Stimulated activated CD8-positive, alpha-beta memory T cell treated with anti-CD3 and anti-CD28 coated beads, Interleukin-7, amount 100 ng/mL, for 48 hours (primary cell): ENCODE data around the gene PDLIM5.
"Not testable (repeated sequence)": the region's sequence is repeated elsewhere in the genome, so short reads cannot be mapped to it uniquely, and the experiment has no call there.

Experiments
- DNase-seq, 2 donors: peaks; one replicate each; pipeline ENCODE4 v3.0.0-alpha.2; 2020; ENCODE audit warnings: low read depth in 1 of 2; ENCODE audit errors: extremely low read depth in 1 of 2

PDLIM5 gene

DNA sequence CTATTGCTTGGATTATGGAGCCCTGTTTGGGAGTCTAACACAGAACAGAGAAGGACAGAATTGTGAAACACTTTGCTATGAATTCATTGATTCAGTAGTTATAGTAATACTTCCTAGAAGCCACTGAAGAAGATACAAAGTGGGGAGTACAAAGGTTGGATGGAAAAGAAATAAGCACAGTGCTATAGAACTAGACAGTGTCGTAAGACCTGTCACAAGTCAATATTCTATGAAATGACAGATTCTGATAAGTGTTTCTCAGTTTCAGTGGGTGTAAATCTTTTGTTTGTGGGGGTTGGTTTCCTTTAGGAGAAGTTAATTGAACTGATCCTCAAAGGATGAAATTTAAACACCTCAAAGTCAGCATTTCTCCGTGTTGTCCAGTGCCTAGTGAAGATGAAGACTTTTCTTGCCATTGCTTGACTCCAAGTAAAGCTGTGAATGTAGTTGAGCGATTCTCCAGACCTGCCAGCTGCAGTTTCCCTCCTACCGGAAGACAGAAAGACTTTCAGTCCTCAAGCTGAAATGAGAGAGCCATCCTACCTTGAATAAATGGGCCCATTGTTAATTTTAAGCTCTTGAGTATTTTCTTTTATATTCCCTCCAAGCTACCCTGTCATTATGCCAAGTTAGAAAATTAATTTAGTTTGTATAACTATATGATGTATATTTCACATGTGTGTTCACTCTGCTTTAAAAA lies 7.9 kb downstream of the PDLIM5 start:
- no peak for DNase-seq

DNA sequence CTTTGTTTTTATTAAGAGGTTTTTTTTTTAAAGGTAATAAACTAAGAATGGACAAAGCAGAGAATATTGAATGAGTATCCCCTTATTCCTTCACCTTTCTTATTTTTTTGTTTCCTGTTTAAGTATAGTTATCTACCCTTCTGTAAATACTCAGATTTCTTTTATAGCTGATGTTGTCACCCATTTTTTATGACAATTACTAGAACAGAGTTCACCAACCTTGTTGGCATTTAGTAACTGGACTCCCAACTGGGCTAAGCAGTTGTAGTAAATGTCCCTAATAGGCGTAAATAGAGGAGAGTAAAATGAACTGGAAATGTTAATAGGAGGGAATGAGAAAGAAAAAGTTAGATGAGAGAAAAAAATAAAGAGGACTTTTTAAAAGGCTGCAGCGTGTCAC lies 9.8 kb downstream of the PDLIM5 start:
- no peak for DNase-seq

DNA sequence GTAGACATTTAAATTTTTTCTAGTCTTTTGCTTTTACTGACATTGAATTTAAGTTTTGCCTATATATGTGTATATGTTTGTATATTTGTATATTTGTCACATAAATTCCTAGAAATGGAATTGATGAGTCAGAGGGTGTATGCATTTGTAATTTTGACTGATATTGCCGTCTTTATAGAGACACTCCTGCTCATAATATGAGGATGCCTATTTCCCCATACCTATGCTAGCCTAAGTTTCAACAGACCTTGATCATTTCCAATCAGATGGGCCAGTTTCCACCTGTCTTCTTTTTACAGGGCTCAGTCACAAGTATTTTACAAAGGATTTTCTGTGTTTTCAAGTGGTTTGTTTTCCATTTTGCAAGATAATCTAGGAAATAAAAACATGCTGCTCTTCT lies 10.8 kb downstream of the PDLIM5 start:
- DNase-seq = no peak

DNA sequence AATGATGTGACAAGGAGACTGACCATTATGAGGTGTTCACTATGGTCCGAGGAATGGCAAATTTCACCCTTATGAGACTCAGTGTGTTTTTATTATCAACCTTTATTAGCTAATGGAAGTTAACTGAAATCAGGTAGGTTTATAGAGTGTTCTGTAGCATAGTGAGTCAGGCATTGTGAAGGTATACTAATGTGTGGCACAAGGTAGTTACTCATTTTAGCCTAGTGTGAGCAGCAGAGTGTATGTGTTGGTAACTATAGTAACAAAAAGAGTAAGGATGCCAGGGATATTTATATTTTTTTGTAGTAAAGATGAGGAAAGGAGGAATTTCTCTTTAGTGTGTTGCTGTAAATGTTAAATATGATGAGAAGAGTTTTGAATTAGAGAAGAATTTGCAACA lies 12.0 kb downstream of the PDLIM5 start:
- no peak for DNase-seq

DNA sequence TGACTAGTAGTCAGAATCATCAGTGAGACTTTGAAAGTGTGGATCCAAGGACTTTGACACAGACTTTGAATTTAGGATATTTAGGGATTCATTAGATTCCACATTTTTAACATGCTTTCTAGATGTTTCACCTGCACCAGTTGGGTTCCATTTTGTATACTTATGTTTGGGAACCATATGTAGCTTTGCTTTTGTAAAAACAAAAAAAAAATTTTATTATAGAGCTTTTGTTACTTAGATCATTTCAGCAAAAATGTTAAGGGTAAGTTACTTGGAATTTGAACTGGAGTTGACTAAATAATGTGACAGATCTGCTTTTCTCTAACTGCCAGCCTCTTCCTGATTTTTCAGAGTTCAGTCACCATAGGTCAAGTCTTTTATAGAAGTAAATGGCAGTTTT lies 14.6 kb downstream of the PDLIM5 start:
- DNase-seq = no peak

DNA sequence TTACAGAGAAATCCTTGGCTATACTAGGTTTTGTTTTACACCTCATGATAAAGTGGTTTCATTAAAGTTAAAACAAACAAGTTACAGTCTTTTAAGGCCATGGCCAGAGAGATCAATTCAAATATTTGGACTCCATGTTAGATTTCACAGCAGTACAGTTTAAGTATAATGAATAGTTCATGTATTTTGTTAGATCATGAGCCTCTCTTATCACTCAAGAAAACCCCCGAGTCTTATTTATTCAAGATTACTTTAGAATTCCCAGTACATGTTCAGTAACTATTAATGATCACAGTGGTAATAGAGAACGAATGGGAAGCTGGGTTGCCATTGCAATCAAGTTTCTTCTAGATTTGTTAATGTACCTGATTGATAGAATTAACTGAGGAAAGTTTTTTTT lies 15.2 kb downstream of the PDLIM5 start:
- DNase-seq = no peak

DNA sequence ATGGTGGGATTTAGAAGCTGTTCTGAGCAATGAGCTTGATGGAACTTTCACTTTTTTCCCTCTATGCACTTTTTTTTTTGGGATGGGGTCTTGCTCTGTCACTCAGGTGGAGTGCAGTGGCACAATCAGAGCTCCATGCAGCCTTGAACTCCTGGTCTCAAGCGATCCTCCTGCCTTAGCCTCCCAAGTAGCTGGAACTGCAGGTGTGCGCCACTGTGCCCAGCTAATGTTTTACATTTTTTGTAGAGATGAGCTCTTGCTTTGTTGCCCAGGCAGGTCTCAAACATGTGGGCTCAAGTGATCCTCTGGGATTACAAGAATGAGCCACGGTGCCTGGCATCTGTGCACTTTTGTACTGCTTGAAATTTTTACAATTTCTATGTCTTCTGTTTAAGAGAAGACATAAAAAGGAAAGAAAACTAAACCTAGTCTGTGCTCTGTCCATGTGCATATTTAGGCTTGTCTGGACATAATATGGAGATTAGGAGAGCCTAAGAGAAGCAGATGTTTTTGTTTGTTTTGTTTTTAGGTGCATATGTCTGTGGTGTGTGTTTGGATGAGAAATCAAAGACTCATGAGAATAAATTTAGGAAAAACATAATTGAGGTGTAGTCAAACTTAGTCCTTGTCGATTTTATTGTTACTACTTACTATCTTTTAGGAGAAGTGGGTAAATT lies 16.5 kb downstream of the PDLIM5 start:
- DNase-seq = no peak

DNA sequence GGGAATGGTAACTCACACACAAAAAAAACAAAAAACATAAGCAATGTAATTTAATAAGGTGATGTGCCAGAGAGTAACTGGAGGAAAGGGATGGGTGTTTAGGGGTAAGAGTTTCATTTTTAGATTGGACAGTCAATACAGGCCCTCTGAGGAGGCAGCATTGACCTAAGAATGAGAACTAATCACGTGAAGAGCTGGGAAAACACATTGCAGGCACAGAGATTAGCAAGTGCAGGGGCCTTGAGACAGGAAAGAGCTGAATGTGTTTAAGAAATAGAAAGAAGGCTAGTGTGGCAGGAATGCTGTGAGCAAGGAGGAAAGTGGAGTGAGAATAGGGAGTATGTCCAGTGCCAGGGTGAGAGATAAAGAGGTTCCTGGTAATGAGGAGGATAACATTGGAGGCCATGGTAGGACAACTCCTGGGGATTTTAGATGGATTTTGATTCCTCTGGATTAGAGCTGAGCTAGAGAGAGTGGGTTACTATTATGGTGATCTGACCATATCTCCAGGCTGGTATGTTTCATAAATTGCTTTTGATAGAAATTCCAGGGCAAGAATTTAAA lies 17.6 kb downstream of the PDLIM5 start:
- no peak for DNase-seq

DNA sequence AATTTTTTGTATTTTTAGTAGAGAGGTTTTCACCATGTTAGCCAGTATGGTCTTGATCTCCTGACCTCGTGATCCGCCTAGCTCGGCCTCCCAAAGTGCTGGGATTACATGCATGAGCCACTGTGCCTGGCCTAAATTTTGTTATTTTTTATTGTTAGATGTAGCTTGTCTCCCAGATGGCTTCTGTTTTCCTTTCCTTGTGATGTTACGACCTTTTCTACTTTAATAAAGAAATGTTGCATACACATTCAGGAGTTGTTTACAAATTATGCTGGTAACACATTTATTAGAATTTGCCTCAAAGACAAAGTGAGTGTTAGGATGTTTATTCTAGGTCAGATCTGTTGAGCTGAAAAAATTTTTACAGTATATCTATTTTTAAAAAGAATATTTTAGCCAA lies 18.4 kb downstream of the PDLIM5 start:
- DNase-seq = no peak

DNA sequence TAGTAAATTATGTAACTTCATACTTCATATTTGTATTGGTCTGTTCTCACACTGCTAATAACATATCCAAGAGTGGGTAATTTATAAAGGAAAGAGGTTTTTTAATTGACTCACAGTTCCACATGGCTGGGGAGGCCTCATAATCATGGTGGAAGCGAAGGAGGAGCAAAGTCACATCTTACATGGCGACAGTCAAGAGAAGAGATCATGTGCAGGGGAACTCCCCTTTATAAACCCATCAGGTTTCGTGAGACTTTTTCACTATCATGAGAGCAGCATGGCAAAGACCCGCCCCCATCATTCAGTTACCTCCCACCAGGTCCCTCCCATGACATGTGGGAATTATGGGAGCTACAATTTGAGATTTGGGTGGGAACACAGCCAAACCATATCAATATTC lies 19.0 kb downstream of the PDLIM5 start:
- DNase-seq = not testable (repeated sequence)

DNA sequence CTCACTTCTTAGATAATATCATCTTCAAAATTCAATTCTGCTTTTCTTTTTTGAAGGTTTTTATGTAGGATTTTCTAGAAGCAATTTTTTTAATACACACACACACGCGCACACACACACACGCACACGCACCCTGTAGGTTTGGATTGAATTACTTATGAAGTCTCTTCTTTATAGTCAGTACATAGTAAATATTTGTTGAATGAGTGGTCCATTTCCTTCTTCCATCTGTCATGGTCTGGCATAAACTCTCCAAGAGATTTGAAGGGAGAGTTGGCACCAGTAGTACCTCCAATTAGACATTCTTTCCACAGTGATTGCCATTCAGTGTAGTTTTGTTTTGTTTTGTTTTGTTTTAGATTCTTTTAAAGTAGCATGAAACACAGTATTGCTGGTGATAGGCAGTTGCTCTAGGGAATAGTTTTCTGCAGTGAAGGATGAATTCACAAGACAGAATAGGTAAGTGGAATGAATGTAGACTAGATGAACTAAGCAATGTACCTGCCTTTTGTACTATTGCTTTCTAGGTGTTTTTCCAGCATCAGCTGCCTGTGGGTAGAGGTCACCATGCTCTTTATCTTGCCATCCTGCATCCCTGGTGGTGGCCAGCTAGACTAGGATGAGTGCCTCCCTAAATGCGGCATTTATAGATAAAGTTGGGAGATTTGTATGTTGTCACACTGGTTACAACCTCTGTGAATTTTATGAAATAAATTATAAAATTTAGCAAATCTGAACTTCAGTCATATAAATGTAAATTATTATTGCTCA lies 20.5 kb downstream of the PDLIM5 start:
- no peak for DNase-seq

DNA sequence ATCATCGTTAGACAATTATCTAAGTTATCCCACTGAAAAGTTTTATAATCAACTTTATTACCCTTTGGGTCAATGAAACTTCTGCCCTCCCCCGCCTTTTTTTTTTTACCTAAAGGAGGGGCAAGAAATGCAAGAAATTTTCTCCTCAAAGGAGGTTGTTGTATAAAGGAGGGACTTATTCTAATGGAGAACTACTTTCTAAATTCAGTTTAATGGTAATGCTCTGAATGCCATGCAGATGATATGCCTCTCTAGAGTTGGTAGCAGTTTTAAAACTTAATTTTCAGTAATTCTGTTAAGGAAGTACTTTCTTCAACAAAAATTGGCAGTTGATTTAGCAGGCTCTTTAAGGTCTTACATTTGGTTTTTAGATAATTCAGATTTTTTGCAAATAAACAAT lies 23.3 kb downstream of the PDLIM5 start:
- DNase-seq = no peak

DNA sequence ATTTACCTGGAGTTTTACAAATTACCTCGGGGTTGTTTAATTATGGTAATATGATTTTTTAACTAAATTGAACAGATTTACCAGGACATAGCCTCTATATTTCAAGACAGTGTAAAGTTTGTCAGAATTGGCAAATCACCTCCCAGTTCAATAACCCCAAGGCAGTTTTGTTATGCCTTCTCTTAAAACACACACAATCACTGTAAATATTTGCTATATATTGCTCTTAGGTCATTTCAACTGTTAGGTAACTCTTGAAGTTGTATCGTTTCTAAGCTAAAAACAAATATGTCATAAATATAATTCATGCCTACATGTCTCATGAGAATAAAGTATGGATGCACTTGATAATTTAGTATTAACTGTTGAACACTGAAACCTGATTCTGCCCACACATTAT lies 24.1 kb downstream of the PDLIM5 start:
- DNase-seq = no peak

DNA sequence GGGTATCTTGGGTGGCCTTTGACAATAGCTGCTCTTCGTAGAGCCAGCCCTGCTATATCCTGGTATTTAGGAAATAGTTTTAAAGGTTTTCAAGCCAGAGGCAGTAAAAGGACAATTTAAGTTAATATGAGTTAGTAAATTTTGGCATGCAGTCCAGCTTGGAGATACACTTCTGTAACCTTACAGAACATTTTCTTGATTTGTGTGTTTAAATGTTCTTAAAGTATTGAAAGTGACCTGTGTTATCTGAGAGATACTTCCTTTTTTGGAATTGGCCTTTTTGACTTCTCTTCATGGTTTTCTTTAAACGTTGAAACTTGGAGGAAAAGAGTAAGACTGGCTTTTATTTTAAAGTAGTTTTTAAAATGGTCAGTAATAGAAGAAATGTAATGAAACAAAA lies 25.5 kb downstream of the PDLIM5 start:
- DNase-seq = no peak

DNA sequence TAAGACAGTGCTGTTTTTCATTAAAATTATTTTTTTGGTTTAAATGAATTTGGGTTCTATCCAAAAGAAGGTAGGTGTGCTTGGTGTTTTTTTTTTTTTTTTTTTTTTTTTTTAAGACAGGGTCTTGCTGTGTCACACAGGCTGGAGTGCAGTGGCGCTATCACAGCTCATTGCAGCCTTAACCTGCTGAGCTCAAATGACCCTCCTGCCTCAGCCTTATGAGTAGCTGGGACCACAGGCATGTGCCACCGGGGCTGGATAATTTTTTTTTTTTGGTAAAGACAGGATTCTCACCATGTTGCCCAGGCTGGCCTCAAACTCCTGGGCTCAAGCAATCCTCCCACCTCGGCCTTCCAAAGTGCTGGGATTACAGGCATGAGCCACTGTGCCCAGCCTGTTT lies 27.1 kb downstream of the PDLIM5 start:
- DNase-seq = not testable (repeated sequence)

DNA sequence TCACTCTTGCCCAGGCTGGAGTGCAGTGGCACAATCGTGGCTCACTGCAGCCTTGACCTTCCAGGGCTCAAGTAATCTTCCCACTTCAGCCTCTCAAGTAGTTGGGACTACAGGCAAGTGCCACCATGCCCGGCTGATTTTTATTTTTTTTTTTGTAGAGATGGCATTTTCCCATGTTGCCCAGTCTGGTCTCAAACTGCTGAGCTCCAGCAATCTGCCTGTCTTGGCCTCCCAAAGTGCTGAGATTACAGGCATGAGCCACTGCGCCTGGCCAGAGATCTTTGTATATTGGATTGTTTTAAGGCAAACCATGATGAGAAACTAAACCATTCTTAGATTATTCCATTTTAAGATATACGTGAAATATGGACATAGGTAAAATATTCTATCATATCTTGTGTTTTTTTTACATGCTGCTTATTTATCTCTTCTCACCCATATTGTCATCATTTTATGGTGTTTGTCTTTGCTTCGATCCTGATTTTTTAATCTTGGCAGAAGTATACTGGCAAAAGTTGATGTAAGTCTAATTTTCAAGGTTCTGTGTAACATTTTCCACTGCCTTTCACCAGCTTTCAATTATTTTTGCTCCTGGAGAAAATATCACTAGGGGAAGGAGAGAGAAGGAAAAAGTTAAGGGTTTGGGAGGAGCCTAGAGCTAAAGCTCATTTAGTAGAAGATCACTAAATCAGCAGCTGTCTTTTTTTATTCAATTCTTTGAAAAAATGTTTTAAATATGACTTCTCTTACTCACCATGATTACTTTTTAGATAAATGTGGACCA lies 27.8 kb downstream of the PDLIM5 start:
- no peak for DNase-seq

DNA sequence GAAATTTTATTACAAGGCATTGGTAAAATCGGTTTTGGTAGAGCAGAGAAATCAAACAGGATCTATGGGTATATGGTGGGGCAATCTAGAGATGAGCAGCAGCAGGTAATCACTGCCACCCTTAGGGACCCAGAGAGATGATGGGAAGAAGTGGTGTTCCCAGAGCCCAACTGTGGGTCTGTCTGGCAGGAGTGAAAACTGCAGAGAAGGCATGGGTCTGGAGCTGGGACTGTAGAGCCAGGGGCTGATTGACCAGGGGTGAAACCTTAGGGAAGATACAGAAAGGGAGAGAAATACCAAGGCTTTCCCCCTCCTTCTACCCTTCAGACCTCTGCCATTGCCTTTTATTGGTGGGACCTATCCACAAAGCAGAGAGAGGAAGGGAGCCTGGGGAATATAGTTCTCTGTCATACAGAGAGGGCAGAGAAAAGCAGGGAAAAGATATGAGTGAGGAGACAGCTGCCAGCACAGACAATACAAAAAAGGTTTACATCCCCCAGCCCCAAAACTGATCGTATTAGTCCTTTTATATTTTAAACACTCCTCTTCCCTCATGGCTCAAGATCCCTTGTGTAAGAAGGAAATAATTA lies 28.7 kb downstream of the PDLIM5 start:
- DNase-seq = no peak

DNA sequence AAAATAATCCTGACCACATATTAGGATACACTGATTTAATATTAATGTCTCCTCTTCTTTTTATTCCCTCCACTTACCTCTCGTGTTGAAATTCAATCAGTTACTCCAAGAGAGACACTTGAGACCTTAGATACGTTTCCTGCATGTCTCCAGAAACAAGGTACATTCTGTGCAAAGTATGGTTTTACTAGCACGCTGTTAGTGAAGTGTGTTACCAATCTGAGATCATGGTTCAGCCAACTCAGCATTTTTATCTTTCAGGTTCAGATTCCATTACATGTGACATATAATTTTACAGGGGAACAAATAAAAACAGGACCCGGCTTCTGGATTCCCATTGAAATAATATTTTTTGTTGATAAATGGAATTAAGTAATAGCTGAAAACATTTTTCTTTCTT lies 32.2 kb downstream of the PDLIM5 start:
- no peak for DNase-seq

DNA sequence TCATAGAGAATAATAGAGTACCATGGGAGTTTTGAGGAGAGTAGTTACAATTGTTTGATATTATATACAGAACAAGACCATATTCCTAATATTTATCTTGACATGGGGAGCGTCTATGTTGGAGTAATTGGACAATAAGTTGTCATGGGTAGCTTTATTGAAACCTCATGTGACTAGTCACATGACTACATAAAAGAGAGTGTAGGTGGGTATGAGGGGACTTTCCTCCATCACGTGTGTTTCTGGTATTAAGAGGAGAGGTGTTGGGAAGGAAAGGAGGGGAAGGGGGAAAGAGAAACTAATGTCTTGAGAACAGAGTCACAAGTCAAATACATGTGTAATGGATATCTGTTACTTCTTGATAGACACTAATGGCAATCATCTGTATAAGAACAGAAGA lies 33.1 kb downstream of the PDLIM5 start:
- DNase-seq = no peak

DNA sequence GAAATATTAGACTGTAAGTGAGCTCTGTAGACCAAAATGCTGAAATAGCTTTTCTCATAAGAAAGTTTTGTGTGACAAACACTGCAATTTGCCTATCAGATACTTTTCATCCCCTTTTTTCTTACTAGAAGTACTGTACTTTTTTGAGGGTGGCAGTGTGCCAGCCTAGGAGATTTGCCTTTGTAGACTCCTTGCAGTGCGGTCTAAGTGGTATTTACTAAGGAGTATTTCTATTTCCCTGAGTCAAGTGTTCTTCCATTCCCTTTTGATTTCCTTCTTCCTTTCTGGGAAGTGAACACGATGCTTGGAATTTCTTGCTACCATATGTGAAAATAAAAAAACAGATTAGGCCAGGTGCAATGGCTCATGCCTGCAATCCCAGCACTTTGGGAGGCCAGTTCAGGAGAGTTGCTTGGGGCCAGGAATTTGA lies 34.6 kb downstream of the PDLIM5 start:
- no peak for DNase-seq

DNA sequence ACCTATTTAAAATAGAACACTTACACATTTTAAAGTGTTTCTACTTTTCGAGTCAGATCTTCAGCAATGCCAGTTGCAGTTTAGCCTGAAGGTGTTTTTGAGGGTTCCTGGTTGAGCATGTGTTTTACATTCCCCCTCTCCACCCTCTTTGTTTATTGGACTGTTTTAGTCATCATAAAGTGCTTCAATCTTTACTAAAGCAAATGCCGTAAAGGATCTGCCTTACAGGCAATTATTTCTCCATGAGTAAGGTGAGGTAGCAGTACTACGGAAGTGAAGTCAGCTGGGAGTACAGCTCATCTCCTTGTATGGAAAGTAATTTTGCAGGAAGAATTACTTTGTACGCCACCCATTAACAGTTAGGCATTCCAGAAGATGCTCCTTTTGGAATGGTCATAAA lies 36.9 kb downstream of the PDLIM5 start:
- DNase-seq = no peak
